WTC11 (cell line): Measurements from ENCODE around the gene PTPRH. TPM values are rescaled to one million over a fixed set of nuclear protein-coding genes. Genes with fewer than 3 reads are reported as not detected.
A peak's percentile ranks its signal among the peaks of the same experiment; 100 is the strongest.

Experiments
- ATAC-seq: fragments of 200-7000 bp; cut with Tn5 transposase; 2 replicates; pipeline ENCODE4 v1.10.0; 2021; ENCODE audit warnings: mild to moderate bottlenecking, moderate library complexity
- CTCF ChIA-PET: fragments of 300-600 bp; sonication (Branson Sonifier 250); formaldehyde crosslinking; loops from one replicate; lab custom pipeline; 2021; ENCODE audit warnings: antibody characterized with exemption; lab: Charles Lee
- POLR2A ChIA-PET: fragments of 350-600 bp; sonication (Branson Sonifier 250); formaldehyde crosslinking; loops from one replicate; lab custom pipeline; 2021; ENCODE audit warnings: antibody characterized with exemption; lab: Charles Lee
- DNase-seq: peaks from one replicate; pipeline ENCODE4 v3.0.0; 2021; ENCODE audit warnings: low spot score
- H3K27ac Mint-ChIP-seq: 2 replicates; pipeline ENCODE4 v1.8.0; 2021; ENCODE audit warnings: mixed read lengths
- H3K27me3 Mint-ChIP-seq: 2 replicates; pipeline ENCODE4 v1.8.0; 2021; ENCODE audit warnings: low read depth, mild to moderate bottlenecking, moderate library complexity, mixed read lengths
- H3K36me3 Mint-ChIP-seq: 2 replicates; pipeline ENCODE4 v1.8.0; 2021; ENCODE audit warnings: mixed read lengths
- H3K4me1 Mint-ChIP-seq: 2 replicates; pipeline ENCODE4 v1.8.0; 2022; ENCODE audit warnings: mixed read lengths
- H3K4me3 Mint-ChIP-seq: 2 replicates; pipeline ENCODE4 v1.8.0; 2021; ENCODE audit warnings: mild to moderate bottlenecking, moderate library complexity, mixed read lengths
- H3K9me3 Mint-ChIP-seq: 2 replicates; pipeline ENCODE4 v1.8.0; 2021; ENCODE audit warnings: mixed read lengths
- ATF1 ChIP-seq: sonication (generic); formaldehyde crosslinking; IDR thresholded peaks from 2 replicates; pipeline ENCODE4 v1.8.1; 2023; ENCODE audit warnings: mild to moderate bottlenecking, moderate library complexity, missing genetic modification reagents
- CREM ChIP-seq: sonication (generic); formaldehyde crosslinking; IDR thresholded peaks from 2 replicates; pipeline ENCODE4 v1.8.1; 2022; ENCODE audit warnings: mild to moderate bottlenecking, missing genetic modification reagents, moderate library complexity
- EMX1 ChIP-seq: fragments of 250-450 bp; sonication (Bioruptor Pico); IDR thresholded peaks from 2 replicates; pipeline ENCODE4 v1.8.0; 2021; ENCODE audit warnings: mild to moderate bottlenecking
- ESRRA ChIP-seq: sonication (generic); formaldehyde crosslinking; IDR thresholded peaks from 2 replicates; pipeline ENCODE4 v1.8.1; 2022; ENCODE audit warnings: mild to moderate bottlenecking, missing genetic modification reagents, borderline replicate concordance
- FOXK1 ChIP-seq: sonication (generic); formaldehyde crosslinking; IDR thresholded peaks from 2 replicates; pipeline ENCODE4 v1.8.0; 2022; ENCODE audit warnings: mild to moderate bottlenecking, moderate library complexity, missing genetic modification reagents
- FOXP1 ChIP-seq: sonication (generic); formaldehyde crosslinking; IDR thresholded peaks from 2 replicates; pipeline ENCODE4 v1.8.0; 2022; ENCODE audit warnings: missing genetic modification reagents, mild to moderate bottlenecking, moderate library complexity, borderline replicate concordance
- GRHL2 ChIP-seq: fragments of 250-450 bp; sonication (Bioruptor Pico); IDR thresholded peaks from 2 replicates; pipeline ENCODE4 v1.8.0; 2022; ENCODE audit warnings: mild to moderate bottlenecking, moderate library complexity; ENCODE audit not compliant: insufficient replicate concordance, severe bottlenecking
- GTF2I ChIP-seq: fragments of 250-450 bp; sonication (Bioruptor Pico); conservative IDR thresholded peaks from 2 replicates; pipeline ENCODE4 v1.4.0; 2021; ENCODE audit warnings: mild to moderate bottlenecking
- MYBL2 ChIP-seq: sonication (generic); formaldehyde crosslinking; IDR thresholded peaks from 2 replicates; pipeline ENCODE4 v1.8.1; 2023; ENCODE audit warnings: mild to moderate bottlenecking, moderate library complexity, missing genetic modification reagents
- NFATC4 ChIP-seq: fragments of 250-450 bp; sonication (Bioruptor Pico); IDR thresholded peaks from 2 replicates; pipeline ENCODE4 v1.9.0; 2021; ENCODE audit warnings: mild to moderate bottlenecking
- NR2C2 ChIP-seq: sonication (generic); formaldehyde crosslinking; IDR thresholded peaks from 2 replicates; pipeline ENCODE4 v1.8.0; 2022; ENCODE audit warnings: mild to moderate bottlenecking, missing genetic modification reagents
- OVOL2 ChIP-seq: fragments of 250-450 bp; sonication (Bioruptor Pico); IDR thresholded peaks from 2 replicates; pipeline ENCODE4 v1.9.0; 2021; ENCODE audit warnings: mild to moderate bottlenecking, borderline replicate concordance
- RORB ChIP-seq: fragments of 250-450 bp; sonication (Bioruptor Pico); IDR thresholded peaks from 2 replicates; pipeline ENCODE4 v1.9.0; 2021; ENCODE audit warnings: mild to moderate bottlenecking
- SP1 ChIP-seq: sonication (generic); formaldehyde crosslinking; conservative IDR thresholded peaks from 2 replicates; pipeline ENCODE4 v1.8.1; 2022; ENCODE audit warnings: missing genetic modification reagents
- ZNF138 ChIP-seq: sonication (generic); formaldehyde crosslinking; conservative IDR thresholded peaks from 2 replicates; pipeline ENCODE4 v1.8.1; 2022; ENCODE audit warnings: mild to moderate bottlenecking, moderate library complexity, missing genetic modification reagents
- ZNF423 ChIP-seq: fragments of 250-450 bp; sonication (Bioruptor Pico); IDR thresholded peaks from 2 replicates; pipeline ENCODE4 v2.1.2; 2022; ENCODE audit warnings: mild to moderate bottlenecking, moderate library complexity
- total RNA-seq: library from RNA; stranded (reverse); gene quantifications from 3 replicates; pipeline ENCODE4 v1.2.3, GENCODE V29; 2021
- TF ChIP-seq, protein P1 (sequence below): sonication (generic); formaldehyde crosslinking; IDR thresholded peaks from 2 replicates; pipeline ENCODE4 v1.8.1; 2023; ENCODE audit warnings: mild to moderate bottlenecking, missing genetic modification reagents, moderate library complexity
- TF ChIP-seq, protein P2 (sequence below): sonication (generic); formaldehyde crosslinking; IDR thresholded peaks from 2 replicates; pipeline ENCODE4 v1.8.0; 2022; ENCODE audit warnings: mild to moderate bottlenecking, missing genetic modification reagents
- TF ChIP-seq, protein P3 (sequence below): sonication (generic); formaldehyde crosslinking; IDR thresholded peaks from 2 replicates; pipeline ENCODE4 v1.8.0; 2022; ENCODE audit warnings: mild to moderate bottlenecking, missing genetic modification reagents

Gene PTPRH
- total RNA-seq, 1 experiment from 2014 or later = 0.63 TPM

DNA sequence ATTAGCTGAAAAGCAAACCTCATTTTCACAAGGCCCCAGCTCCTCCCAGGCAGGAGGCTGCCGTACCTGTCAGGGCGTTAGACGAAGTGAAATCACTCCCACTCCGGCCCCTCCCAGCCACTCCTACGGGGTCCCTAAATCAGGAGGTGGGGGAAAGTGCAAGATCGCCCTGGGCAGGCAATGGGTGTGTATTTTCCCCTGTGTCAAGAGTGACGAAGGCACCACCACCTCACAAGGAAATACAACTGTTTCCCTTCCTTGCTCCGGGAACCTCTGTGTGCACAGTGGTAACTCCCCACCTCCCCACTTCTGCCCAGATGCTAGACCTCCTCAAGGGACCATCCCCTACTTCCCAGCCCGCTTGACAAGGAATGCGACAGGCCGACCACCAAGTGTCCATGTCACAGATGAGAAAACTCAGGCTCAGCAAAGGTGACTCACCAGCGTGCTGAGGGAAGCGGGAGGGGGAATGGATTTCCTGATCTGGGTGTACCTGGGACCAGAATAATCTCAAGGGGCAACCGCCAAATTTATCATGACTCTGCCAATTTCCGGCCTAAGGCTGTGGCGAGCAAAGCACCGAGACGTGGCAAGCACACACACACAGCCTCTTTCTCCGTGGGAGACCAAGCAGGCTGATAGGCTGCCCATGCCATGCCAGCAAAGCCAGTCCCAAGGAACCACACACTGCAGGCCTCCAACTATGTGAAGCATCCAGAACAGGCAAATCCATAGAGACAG lies 42.2 kb upstream of the PTPRH start:
- CTCF ChIA-PET = interaction anchor here (0.6 kb wide), 1 partner anchor 8 kb away, joined by 6 read pairs; no protein-coding TSS in a partner anchor
- Mint-ChIP-seq H3K27me3 (no peaks in the 10 kb centered on the region), H3K4me3 (no peak overlapping the region), H3K36me3 (0 out of 2 replicates have a peak, but pooled peaks cover 3% of the 10 kb centered on the region), H3K27ac (peak overlapping the region; percentile 79)
- POLR2A ChIA-PET = interaction anchor here (0.7 kb wide), 1 partner anchor 171 kb away, joined by 3 read pairs; no protein-coding TSS in a partner anchor
- no peak for DNase-seq
- no peak for TF ChIP-seq GTF2I (CRISPR knock-in tag)
- TF ChIP-seq CREM = no peak
- TF ChIP-seq, all 79 proteins: peak for 0
- ATAC-seq = no peak
- Mint-ChIP-seq H3K9me3 (no peaks in the 10 kb centered on the region), H3K4me1 (peaks cover 31% of the 10 kb centered on the region)

DNA sequence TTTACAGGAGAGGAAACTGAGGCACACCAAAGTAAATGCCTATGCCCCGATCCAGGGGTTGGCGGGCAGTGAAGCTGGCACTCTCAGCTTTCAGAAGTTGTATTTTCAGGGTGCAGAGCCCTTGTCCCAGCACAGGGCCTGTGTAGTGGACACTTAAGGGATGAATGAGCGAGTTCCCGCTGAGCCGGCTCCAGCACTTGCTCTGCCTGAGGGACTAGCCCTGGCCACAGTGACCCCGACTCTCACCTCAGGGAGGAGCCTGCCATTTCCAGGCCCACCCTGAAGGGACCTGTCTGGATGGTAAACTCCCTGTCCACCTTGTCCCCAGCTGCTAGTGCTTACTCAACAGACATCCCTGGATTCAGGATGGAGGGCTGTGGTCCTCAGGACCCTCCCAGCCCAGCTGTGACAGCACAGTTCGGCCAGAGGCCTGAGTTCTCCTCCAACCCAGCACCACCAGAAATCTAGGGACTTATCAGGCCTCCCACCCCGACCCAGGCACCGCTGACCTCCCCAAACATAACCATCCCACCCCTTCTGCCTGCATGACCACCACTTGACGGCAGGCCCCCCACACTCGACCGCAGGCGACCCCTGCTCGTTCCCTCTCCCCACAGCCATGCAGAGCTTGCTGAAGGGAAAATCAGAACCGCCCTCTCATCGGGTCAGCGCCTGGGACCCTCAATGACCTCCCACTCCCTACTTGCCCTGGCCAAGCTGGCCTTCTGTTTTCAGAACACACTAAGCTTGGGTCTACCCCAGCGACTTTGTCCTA lies 41.1 kb upstream of the PTPRH start:
- ATAC-seq (no peak), DNase-seq (no peak)
- Mint-ChIP-seq H3K27ac (peak overlapping the region; percentile 79; the same call in 1 of the 2 replicates), H3K4me1 (peaks cover 21% of the 10 kb centered on the region), H3K4me3 (no peak overlapping the region), H3K9me3 (no peaks in the 10 kb centered on the region), H3K36me3 (peaks cover 6% of the 10 kb centered on the region; the same call in 1 of the 2 replicates), H3K27me3 (no peaks in the 10 kb centered on the region)
- POLR2A ChIA-PET = interaction anchor here (0.6 kb wide), 1 partner anchor 1050 kb away, joined by 3 read pairs; the partner anchor contains the start of gene RPS9
- CTCF ChIA-PET = no interaction called here
- TF ChIP-seq MYBL2 (CRISPR knock-in tag) = no peak
- no peak for TF ChIP-seq OVOL2 (CRISPR knock-in tag)
- no peak for TF ChIP-seq EMX1 (CRISPR knock-in tag)
- TF ChIP-seq, protein P1, sequence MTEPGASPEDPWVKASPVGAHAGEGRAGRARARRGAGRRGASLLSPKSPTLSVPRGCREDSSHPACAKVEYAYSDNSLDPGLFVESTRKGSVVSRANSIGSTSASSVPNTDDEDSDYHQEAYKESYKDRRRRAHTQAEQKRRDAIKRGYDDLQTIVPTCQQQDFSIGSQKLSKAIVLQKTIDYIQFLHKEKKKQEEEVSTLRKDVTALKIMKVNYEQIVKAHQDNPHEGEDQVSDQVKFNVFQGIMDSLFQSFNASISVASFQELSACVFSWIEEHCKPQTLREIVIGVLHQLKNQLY (CRISPR knock-in tag) = no peak
- no peak for TF ChIP-seq GRHL2

- Mint-ChIP-seq H3K36me3 (peaks cover 10% of the 10 kb centered on the region), H3K27ac (no peak overlapping the region), H3K27me3 (no peaks in the 10 kb centered on the region), H3K4me1 (peaks cover 16% of the 10 kb centered on the region), H3K9me3 (no peaks in the 10 kb centered on the region), H3K4me3 (no peak overlapping the region)
- ATAC-seq = no peak
- TF ChIP-seq NR2C2 (CRISPR knock-in tag) = no peak
- no peak for TF ChIP-seq ZNF423 (CRISPR knock-in tag)
- no peak for TF ChIP-seq RORB (CRISPR knock-in tag)
- no peak for TF ChIP-seq ESRRA (CRISPR knock-in tag)
- no peak for TF ChIP-seq ATF1
- TF ChIP-seq EMX1 (CRISPR knock-in tag) = no peak
- TF ChIP-seq OVOL2 (CRISPR knock-in tag) = no peak
- TF ChIP-seq, protein P2, sequence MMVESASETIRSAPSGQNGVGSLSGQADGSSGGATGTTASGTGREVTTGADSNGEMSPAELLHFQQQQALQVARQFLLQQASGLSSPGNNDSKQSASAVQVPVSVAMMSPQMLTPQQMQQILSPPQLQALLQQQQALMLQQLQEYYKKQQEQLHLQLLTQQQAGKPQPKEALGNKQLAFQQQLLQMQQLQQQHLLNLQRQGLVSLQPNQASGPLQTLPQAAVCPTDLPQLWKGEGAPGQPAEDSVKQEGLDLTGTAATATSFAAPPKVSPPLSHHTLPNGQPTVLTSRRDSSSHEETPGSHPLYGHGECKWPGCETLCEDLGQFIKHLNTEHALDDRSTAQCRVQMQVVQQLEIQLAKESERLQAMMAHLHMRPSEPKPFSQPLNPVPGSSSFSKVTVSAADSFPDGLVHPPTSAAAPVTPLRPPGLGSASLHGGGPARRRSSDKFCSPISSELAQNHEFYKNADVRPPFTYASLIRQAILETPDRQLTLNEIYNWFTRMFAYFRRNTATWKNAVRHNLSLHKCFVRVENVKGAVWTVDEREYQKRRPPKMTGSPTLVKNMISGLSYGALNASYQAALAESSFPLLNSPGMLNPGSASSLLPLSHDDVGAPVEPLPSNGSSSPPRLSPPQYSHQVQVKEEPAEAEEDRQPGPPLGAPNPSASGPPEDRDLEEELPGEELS (CRISPR knock-in tag) = no peak
- TF ChIP-seq ZNF138 = no peak
- TF ChIP-seq FOXP1 (CRISPR knock-in tag) = no peak
- TF ChIP-seq MYBL2 (CRISPR knock-in tag) = no peak
- TF ChIP-seq, protein P3, sequence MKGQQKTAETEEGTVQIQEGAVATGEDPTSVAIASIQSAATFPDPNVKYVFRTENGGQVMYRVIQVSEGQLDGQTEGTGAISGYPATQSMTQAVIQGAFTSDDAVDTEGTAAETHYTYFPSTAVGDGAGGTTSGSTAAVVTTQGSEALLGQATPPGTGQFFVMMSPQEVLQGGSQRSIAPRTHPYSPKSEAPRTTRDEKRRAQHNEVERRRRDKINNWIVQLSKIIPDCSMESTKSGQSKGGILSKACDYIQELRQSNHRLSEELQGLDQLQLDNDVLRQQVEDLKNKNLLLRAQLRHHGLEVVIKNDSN (CRISPR knock-in tag) = no peak
- TF ChIP-seq FOXK1 (CRISPR knock-in tag) = no peak
- no peak for TF ChIP-seq SP1 (CRISPR knock-in tag)
- TF ChIP-seq NFATC4 (CRISPR knock-in tag) = no peak
- POLR2A ChIA-PET = no interaction called here
- CTCF ChIA-PET = no interaction called here
- DNase-seq = no peak
These were observed 40.5 kb upstream of the PTPRH start for GRCh38 chr19:55249841-55250240.
